K562 (cell line): ENCODE results near the gene DPYSL3.

Experiments
- ARID1B ChIP-seq: fragments of 450-650 bp; IDR thresholded peaks from 2 replicates; pipeline ENCODE4 v1.6.1; 2016; ENCODE audit warnings: antibody characterized with exemption, mild to moderate bottlenecking, inconsistent platforms
- ETV6 ChIP-seq, 3 experiments: fragments of 150-350 bp in 1 of 3; sonication (generic) in 1 of 3; formaldehyde crosslinking in 1 of 3; IDR thresholded peaks; 2 replicates each; pipeline versions ENCODE4 v1.6.1 to v1.8.0; 2014 to 2022; ENCODE audit warnings: borderline replicate concordance in 2 of 3, low read depth in 2 of 3, antibody characterized with exemption in 1 of 3, low read length in 1 of 3, mild to moderate bottlenecking in 1 of 3, missing genetic modification reagents in 1 of 3
- GTF2F1 ChIP-seq: IDR thresholded peaks from 2 replicates; pipeline ENCODE4 v1.6.1; 2011; ENCODE audit warnings: low read depth, low read length, improper control_type of control experiment
- MTA2 ChIP-seq: fragments of 450-650 bp; IDR thresholded peaks from 2 replicates; pipeline ENCODE4 v1.6.1; 2016; ENCODE audit warnings: low read depth
- SMAD2 ChIP-seq: fragments of 150-350 bp; IDR thresholded peaks from 2 replicates; pipeline ENCODE4 v1.6.1; 2014; ENCODE audit warnings: low read depth, mild to moderate bottlenecking, low read length
- SMARCA4 ChIP-seq: fragments of 450-650 bp; IDR thresholded peaks from 2 replicates; pipeline ENCODE4 v1.6.1; 2016
- SMARCA5 ChIP-seq: fragments of 450-650 bp; IDR thresholded peaks from 2 replicates; pipeline ENCODE4 v1.6.1; 2016
- TEAD4 ChIP-seq, 2 experiments: sonication (generic) in 1 of 2; formaldehyde crosslinking in 1 of 2; IDR thresholded peaks; 2 replicates each; pipeline versions ENCODE4 v1.6.1 to v1.8.0; 2012 to 2022; ENCODE audit warnings: borderline replicate concordance in 1 of 2, inconsistent platforms in 1 of 2, low read length in 1 of 2, mild to moderate bottlenecking in 1 of 2, missing genetic modification reagents in 1 of 2
- ZBTB1 ChIP-seq: sonication (generic); formaldehyde crosslinking; IDR thresholded peaks from 2 replicates; pipeline ENCODE4 v1.8.1; 2023; ENCODE audit warnings: missing genetic modification reagents, low read depth, mild to moderate bottlenecking, borderline replicate concordance
- TF ChIP-seq, protein P1 (sequence below), 3 experiments: IDR thresholded peaks in 2 of 3; conservative IDR thresholded peaks in 1 of 3; 2 replicates each; pipeline ENCODE4 v1.5.1; 2011 to 2012; ENCODE audit warnings: low read length in 3 of 3, mild to moderate bottlenecking in 3 of 3, control low read depth in 2 of 3, improper control_type of control experiment in 1 of 3, inconsistent platforms in 1 of 3, low read depth in 1 of 3, mixed read lengths in 1 of 3, moderate library complexity in 1 of 3; ENCODE audit not compliant: insufficient read depth in 2 of 3

DNA sequence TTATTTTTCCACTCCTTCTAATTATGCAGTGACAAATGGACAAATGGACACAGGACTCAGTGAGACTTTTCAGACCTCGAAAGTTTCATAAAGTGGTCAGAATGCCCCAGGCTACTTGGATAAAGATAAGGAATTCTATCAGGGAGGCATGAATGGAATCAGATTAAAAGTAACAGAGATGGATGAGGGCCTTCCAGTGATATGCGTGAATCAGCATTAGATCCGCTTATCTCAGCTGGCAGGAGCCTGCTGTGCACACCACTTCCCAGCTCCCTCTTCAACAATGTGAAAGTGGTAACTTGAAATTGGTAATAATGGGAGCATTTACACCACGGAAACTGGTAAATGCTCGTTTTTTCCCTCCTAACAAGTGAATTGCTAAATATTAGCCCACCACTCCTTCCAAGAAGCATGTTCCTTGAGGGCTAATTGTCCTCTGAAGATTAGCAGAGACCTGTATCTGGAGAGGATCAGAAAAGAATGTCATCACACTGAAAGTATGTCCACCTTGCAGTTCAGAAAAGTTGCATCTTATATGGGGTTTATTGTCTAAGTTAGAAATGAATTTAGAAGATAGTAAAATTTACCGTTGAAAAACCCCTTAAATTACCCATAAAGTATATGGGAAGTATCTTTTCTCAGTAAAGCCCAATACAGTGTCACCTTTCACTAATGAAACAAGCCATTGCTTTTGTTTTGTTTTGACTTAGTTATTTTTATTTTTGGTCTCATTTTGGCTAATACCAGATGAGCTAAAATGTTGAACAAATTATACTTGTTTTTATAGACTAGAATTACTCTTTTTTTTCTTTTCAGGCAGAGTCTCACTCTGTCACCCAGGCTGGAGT lies 125.3 kb downstream of the DPYSL3 start:
- TF ChIP-seq MTA2 (no peak), ETV6 (IDR thresholded peaks at IDR 0.05; ENCODE audit: borderline replicate concordance in 1 of 2, low read depth in 2 of 2, low read length in 1 of 2) (no peak), ETV6 (CRISPR knock-in tag; IDR thresholded peaks at IDR 0.05; ENCODE audit: borderline replicate concordance) (no peak), GTF2F1 (no peak), TEAD4 (IDR thresholded peaks at IDR 0.05; ENCODE audit: low read length) (no peak), TEAD4 (CRISPR knock-in tag; IDR thresholded peaks at IDR 0.05; ENCODE audit: borderline replicate concordance) (no peak), ZBTB1 (CRISPR knock-in tag) (no peak), ARID1B (no peak), SMARCA4 (no peak), SMARCA5 (no peak), SMAD2 (no peak)
- TF ChIP-seq, protein P1, sequence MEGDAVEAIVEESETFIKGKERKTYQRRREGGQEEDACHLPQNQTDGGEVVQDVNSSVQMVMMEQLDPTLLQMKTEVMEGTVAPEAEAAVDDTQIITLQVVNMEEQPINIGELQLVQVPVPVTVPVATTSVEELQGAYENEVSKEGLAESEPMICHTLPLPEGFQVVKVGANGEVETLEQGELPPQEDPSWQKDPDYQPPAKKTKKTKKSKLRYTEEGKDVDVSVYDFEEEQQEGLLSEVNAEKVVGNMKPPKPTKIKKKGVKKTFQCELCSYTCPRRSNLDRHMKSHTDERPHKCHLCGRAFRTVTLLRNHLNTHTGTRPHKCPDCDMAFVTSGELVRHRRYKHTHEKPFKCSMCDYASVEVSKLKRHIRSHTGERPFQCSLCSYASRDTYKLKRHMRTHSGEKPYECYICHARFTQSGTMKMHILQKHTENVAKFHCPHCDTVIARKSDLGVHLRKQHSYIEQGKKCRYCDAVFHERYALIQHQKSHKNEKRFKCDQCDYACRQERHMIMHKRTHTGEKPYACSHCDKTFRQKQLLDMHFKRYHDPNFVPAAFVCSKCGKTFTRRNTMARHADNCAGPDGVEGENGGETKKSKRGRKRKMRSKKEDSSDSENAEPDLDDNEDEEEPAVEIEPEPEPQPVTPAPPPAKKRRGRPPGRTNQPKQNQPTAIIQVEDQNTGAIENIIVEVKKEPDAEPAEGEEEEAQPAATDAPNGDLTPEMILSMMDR (IDR thresholded peaks at IDR 0.05 in 2 of 3, conservative IDR thresholded peaks at IDR 0.05 in 1 of 3; ENCODE audit: insufficient read depth in 2 of 3, low read depth in 1 of 3, low read length in 3 of 3): no peak
